PC-3 (cell line): Measurements from ENCODE around the gene FKBP15.

Experiments used
- EZH2 ChIP-seq: fragments of 300-600 bp; sonication (generic); IDR thresholded peaks from one replicate; pipeline ENCODE4 v1.6.1; 2017; ENCODE audit warnings: antibody characterized with exemption, mild to moderate bottlenecking, low read length; ENCODE audit not compliant: unreplicated experiment
- EZH2phosphoT487 ChIP-seq: fragments of 300-600 bp; sonication (generic); IDR thresholded peaks from 2 replicates; pipeline ENCODE4 v1.6.1; 2018; ENCODE audit warnings: mild to moderate bottlenecking, antibody characterized with exemption, low read length, borderline replicate concordance
- TF ChIP-seq, protein P1 (sequence below): fragments of 300-600 bp; sonication (generic); conservative IDR thresholded peaks from 2 replicates; pipeline ENCODE4 v1.5.1; 2017; ENCODE audit warnings: antibody characterized with exemption, low read depth, mild to moderate bottlenecking, low read length

GRCh38 chr9:113148781-113149510 is 72.1 kb downstream of the FKBP15 start:
- TF ChIP-seq, protein P1, sequence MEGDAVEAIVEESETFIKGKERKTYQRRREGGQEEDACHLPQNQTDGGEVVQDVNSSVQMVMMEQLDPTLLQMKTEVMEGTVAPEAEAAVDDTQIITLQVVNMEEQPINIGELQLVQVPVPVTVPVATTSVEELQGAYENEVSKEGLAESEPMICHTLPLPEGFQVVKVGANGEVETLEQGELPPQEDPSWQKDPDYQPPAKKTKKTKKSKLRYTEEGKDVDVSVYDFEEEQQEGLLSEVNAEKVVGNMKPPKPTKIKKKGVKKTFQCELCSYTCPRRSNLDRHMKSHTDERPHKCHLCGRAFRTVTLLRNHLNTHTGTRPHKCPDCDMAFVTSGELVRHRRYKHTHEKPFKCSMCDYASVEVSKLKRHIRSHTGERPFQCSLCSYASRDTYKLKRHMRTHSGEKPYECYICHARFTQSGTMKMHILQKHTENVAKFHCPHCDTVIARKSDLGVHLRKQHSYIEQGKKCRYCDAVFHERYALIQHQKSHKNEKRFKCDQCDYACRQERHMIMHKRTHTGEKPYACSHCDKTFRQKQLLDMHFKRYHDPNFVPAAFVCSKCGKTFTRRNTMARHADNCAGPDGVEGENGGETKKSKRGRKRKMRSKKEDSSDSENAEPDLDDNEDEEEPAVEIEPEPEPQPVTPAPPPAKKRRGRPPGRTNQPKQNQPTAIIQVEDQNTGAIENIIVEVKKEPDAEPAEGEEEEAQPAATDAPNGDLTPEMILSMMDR, result no peak
- TF ChIP-seq EZH2, result no peak
- TF ChIP-seq EZH2phosphoT487, result no peak
